Loucy (cell line): Measurements from ENCODE around the gene LRCH1.

Experiments used
- CTCF ChIP-seq: fragments of 200-600 bp; sonication (generic); conservative IDR thresholded peaks from 2 replicates; pipeline ENCODE4 v1.5.1; 2014; ENCODE audit warnings: mild to moderate bottlenecking, antibody characterized with exemption, low read length
- EZH2phosphoT487 ChIP-seq: fragments of 200-600 bp; IDR thresholded peaks from 2 replicates; pipeline ENCODE4 v1.6.1; 2018; ENCODE audit warnings: antibody characterized with exemption, mild to moderate bottlenecking, moderate library complexity, borderline replicate concordance

GRCh38 chr13:46544208-46544607, 8.8 kb upstream of the LRCH1 start:
- TF ChIP-seq CTCF (no peak), EZH2phosphoT487 (no peak)
